OCI-LY1 (cell line): ENCODE data around the gene FANCC.

Experiments
- CTCF ChIP-seq: fragments of 200-600 bp; sonication (generic), shearing (Covaris generic); IDR thresholded peaks from 2 replicates; pipeline ENCODE4 v1.5.1; 2017; ENCODE audit warnings: mild to moderate bottlenecking, antibody characterized with exemption, low read length, moderate library complexity, mixed read lengths
- EZH2 ChIP-seq: fragments of 200-600 bp; sonication (generic), shearing (Covaris generic); IDR thresholded peaks from 2 replicates; pipeline ENCODE4 v1.8.0; 2017; ENCODE audit warnings: borderline replicate concordance, mixed run types, mild to moderate bottlenecking, antibody characterized with exemption, low read length, moderate library complexity, mixed read lengths

GRCh38 chr9:95365766-95366165, 48.3 kb upstream of the FANCC start:
- TF ChIP-seq CTCF = no peak
- TF ChIP-seq EZH2 = no peak
